ENCODE measurements around the gene SIX1.

The SIX1 gene

DNA sequence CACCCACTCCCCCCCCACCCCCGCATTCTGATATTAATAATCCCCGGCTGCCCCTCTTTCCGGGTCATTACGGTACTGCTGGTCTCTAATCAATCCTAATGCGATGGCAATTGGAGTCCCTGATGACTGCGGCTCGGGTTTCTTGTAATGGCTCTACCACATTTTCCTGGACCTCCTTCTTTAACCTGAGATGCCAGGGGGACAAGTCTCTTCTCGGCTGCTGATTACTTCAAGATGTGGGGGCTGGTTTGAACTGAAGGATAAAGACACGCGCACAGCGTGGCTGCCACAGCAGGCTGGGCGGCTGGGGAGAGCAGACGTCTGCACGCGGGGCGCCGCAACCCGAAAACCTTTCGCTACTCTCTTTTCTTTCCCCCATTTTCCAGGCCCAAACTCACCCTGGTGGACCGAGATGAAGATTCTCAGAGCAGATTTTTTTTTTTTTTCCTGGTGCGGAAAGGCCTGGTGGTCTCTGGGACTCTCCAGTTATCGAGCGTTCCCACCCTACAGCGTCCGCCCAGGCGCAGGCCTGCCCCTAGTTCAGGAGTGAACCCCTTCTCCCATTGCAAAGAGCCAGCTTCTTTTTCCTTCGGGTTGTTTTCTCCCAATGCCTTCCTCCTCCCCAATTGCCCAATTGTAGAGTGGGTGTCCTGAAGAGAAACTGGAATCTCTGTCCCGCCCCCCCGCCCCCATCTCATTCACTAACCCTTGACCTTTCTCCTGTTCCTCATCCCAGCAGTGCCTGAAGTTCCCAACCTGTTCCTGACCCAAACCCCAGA, 6.0 kb upstream of the SIX1 start:
- no peak for DNase-seq (ENCODE audit: low spot score)

DNA sequence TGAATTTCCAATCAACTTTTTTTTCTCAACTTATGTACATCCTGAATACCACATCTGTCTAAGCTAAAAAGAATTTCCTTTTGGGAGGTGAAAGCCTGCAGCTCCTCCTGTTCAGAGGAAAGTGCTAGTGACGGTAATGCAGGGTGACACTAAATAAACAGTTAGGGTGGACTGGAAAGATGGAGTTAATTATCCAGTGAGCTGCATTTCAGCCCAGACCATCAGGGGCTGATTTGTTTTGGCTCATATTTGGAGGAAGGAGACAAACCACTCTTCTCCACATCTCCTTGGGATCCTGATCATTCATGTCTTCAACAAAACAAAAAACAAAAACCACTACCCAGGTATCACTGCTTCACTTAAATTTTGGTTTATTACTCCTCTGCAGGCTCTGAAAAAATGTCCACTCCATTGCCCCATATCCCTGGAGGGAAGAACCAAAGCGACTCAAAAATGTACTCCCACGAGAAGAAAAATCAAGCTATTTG, 5.1 kb upstream of the SIX1 start:
- DNase-seq (ENCODE audit: low spot score), result no peak

DNA sequence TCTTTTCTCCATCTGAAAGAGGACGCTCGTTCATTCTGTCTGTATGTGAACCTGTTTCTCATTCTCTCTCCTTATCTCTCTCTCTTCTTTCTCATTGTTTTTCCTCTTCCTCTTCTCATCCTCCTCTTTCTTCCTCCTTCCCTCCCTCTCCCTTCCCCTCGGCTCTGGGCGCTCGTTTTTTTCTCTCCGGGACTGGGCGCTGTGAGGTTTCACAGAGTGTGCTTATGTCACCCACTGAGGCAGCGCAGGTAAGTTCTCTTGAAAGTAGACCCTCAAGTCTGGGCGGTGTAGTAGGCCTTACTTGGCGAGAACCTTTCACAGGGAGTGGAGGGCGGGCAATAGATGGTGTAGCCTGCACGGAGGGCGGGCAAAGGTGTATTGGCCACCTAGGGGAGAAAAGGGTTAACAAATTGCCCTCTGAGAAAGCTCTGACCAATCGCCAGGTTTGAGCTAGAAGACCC, 4.5 kb upstream of the SIX1 start:
- DNase-seq (ENCODE audit: low spot score), result no peak

DNA sequence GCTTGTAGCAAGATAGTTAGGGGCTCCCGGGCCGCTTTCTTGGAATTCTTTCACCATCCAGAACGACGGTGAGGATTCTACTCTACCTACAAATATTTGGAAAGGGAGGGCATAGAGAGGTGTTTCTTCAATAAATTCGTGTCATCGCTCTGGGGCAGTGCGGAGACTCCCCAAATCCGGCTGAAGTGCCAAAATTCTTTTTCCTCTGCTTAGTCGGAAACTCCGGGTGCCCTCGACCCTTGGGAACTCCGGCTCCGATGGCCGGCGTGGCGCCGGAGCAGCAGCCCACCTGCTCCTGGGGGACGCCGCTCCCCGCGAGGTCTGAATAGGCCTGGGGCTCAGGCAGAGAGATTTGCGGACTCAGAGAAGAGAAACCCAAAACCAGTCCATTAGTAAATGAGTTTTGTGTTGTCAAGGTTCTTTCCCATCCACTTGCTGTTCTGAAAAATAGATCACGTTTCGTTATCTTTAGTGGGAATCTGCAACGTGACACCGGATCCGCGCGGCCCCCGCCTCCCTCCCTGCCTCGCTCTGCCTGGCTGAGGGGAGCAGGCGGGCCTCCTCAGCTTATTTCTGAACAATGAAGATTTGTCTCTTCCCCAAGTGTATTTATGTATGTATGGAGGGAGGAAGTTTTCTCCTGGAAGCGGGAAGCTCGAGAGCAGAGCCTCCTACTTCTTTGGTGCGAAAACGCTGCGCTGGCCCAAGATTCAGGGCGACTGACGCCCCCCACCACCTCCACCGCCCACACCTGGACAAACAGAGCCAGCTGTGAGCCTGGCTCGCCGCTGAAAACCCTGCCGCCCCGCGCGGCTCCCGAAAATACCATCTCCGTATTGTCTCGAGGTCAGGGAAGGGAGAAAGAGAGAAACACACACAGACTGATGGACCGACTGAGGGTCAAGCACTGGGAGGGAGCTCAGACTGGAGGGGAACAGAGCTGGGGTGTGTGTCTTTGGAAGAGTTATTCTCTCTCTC, 3.7 kb upstream of the SIX1 start:
- no peak for DNase-seq (ENCODE audit: low spot score)

DNA sequence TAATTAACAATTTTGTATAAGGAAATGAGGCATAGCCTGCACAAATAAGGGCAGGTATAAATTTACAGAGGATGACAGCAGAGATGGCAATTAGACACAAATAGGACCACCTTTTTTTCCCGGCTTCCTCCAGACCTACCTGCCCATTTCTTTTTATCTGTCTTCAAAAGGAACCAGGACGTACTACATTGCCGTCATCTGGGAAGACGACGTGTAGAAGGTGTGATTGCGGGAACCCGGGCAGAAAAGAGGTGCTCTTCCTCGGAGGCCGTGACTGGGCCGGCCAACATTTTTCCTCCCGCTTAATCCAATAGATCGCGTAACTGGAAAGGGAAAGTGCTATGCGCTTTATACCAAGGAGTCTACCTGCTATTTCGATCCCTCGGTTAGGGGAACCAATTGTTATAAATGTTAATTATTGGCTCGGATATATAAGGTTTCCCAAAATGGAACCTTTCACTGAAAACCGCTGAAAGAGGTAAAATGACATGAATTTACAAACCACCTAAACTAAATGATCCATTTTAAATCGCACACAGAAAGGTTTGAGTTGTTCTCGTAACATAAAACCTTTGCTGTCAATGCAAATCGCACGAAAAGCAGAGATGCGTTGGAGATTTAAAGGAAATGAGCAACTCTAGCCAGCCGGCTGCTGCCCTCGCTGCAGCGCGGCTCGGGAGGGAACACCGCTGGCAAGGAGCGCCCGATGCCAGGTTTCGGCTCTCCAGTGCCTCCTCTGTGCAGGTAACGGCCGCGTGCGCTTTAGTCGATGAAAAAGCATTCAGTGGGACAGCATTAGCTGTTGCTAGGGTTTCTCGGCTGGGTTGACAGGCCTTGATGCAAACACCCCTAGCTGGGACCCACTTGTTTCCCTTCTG, 2.8 kb upstream of the SIX1 start:
- no peak for DNase-seq (ENCODE audit: low spot score)

DNA sequence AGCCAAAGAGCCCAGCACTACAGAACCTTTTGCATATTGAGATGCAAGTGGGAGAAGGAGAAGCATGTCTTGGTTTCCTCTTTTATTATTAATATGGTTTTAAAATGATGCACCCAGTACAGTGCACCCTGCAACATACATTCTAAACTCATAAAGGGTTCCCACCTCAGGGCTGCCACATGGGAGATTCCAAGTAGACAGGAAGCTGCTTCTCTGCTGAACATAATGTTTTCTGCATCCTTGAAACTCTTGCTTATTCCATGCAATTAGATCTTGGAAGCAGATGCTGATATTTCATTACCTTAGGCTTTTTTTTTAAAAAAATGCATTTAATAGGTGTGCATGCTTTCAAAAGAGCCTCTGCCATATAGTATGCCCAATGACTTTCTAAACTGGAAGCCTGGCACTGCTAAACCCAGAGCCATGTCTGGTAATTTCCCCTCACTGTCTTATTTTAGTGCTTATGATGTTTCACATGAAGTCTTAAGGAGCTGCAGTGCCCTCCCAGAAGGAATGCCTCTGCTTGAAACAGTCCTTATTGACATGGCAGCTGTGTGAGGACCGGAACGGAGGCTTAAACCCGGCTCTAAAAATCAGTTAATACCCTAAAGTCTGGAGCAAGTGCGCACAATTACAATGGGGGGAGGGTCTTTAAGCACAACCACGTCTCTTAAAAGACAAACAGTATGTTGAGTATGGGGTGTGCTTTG, 2.0 kb upstream of the SIX1 start:
- DNase-seq (ENCODE audit: low spot score), result no peak

DNA sequence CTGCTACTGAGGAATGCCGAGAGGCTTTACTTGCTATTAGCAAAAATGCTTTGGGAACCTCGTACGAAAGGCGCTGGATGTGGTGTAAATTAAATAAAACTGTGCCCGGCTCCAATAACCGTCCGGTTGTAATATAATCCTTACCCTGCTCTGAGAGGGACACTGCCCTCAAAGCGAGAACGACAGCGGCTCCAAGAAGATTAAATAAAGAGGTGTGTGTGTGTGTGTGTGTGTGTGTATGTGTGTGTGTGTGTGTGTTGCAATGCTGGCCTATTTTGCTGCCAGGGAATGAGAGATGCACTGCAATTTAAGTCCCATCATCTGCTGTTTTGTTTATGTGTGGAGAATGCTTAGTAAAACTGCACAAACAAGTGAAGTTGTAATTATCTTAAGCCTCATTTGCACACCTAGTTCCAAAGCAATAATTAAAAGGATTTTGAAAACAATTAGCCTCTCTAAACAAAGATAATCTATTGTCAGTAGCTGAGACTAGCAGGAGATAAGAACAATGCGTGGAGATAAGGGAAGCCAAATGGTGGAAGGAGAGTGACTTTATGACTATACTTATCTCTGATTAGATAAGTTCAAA, 1.2 kb upstream of the SIX1 start:
- no peak for DNase-seq (ENCODE audit: low spot score)

DNA sequence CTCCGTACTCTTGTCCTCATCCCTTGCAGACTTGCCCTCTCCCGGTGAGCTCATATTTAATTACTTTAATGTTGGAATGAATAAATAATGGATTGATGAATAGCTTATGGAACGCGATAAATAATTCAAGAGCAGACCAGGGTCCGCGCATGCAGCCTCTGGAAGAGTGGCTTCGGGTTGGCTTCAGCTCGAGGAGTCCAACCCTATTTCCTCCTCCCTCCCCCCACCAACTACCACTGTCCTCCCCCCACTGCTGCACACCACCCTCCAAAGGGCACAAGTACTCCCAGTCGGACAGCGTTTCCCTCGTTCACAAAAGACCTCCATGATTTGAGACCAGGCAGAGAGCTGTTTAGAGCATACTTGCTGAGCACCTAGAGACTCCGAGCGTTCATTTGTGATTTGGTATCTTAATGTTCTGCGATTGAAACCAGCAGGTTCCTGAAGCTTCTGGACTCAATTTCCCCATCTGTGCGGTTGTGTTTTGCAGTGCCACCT, 647 bp upstream of the SIX1 start:
- DNase-seq (ENCODE audit: low spot score), result no peak

DNA sequence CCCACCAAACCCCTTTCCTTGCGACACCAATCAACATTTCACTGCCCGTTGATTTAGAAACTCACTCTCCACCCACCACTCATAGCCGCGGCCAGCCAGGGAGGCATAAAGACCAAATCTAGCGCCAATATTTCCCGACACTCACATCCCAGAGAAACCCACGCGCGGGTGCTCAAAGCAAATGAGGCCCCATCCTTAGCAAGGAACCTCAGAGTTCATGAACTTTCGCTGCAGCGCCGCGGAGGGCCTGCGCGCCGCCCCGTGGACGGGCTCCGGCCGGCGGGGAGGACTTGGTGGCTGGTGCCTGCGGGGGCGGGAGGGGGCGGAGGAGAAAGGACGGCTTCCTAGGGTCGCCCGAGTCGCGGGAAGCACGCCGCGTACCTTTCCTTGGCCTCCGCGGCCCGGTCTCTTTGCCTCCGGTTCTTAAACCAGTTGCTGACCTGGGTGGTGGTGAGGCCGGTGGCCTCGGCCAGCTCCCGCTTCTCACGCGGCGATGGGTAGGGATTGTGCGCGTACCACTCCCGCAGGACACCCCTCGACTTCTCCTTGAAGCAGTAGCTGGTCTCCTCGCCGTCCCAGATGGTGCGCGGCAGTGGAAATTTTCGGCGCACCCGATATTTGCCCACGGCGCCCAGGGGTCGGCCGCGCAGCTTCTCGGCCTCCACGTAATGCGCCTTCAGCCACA, 886 bp downstream of the SIX1 start:
- no peak for DNase-seq (ENCODE audit: low spot score)

DNA sequence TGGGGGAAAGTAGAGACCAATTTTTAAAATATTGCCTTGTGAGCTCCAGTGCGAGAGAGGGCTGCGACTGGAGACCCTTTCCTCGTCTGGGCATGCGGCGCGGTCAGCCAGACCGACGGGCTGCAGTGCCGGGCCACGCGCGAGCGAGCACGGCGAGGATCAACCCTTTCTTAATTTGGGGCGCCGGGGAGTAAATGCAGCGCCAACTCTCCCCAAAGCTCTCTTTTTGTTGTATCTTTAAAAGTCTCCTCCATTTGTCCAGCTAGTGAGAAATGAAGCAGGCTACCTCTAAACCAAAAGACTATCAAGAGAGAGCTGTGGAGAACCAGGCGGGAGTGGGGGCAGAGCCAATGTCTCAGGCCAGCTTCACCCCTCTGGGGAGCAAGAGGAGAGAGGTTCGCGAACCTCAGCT, 1.4 kb downstream of the SIX1 start:
- DNase-seq (ENCODE audit: low spot score), result peak; percentile 73

DNA sequence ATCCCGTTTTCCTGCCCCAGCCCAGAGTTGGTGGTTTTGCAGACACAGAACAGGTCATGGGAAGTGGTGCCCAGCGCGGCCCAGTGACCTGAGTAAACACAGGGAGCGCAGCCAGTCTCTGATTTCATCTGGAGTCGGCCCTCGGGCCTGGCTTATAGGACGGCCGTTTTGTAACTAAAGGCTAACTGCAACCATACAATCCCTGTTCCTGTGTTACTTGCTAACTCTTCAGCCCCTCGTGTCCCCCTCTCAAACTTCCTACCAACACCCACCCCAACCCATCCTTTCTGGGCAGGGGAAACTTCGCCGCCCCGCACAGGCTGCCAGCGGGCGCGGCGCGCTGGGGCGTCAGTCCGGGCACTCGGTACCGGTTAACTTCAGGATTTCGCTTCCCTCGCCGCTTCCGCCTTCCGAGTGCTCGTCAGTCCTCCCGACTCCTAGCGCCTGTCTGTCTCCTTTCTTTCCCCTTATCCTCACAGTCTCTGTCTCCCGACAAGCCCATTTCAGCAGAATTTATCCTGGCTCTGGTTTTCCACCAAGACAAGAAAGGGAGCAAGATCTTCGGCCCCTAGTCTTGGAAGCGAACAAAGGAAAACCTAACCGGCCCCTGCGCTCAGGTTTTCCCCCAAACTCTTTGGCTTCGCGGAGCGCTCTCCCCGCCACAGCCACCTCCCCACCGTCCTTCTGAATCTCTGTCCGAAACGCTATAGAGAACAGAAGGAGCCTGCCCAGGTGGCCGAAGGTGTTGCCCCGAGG, 2.0 kb downstream of the SIX1 start:
- DNase-seq (ENCODE audit: low spot score), result peak; percentile 77

DNA sequence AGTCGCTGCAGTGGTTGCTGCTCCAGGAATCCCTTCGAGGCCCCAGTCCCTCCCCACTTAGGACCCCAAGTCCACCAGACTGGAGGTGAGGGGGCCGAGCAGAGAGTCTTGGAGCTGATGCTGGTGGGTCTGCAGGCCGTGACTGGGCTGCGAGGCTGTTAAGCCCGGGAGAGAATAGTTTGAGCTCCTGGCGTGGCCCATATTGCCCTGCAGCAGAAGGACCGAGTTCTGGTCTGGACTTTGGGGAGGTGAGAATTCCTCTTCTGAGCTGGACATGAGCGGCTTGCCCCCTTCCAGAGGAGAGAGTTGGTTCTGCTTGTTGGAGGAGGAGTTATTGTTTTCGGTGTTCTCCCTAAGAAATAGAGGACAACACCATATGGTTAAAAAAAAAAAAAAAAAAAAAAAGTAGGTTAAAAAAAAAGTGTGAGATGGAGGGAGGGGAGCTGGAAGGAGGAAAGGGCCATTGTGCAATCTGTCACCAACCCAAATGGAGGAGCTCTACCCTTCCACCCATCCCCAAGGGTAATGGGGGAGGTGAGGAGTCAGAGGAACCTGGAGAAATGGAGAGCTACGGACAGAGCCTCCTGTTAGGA, 3.0 kb downstream of the SIX1 start:
- no peak for DNase-seq (ENCODE audit: low spot score)

DNA sequence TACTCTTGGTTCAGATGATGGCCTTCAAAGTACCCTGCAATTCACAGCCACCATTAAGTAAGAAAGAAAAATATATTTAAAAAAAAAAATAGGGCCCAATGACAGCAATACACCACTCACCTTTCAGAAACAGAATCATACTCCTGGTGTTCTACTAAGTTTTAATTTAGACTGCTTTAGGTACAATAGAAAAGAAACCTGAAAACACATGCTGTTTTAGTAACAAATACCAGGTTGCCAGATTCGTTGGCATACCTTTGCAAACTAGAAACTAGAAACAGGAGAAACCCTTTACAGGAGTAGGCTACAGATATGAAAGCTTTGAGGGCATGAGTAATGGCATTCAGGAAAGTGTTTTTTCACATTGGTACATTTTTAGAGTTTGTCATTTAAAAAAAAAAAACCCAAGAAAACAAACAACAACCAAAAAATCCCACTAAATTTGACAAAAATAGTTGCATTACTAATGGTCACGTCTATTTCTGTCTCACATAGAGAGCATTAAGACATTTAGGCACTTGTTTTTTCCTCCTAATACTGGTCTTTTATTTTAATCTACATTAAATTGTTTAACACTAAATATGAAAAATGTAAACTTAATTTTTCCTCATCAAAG, 4.0 kb downstream of the SIX1 start:
- no peak for DNase-seq (ENCODE audit: low spot score)

DNA sequence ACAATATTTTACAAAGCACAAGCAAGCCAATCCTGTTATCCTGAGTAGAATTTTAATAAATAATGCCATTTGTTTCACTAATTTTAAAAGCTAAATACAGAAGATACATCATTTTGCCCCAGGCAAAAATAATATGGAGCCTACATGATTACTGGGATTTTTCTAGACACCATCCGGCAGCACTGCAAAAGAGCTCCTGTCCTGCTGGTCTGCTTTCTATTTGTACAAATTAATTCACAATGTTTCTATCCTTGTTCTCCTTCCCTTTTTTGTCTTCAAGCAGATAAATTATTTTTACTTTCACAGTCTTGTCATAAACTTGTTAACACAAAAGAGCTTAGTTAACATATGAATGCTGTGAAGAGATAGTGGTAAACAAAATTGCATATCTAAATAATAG, 4.6 kb downstream of the SIX1 start:
- no peak for DNase-seq (ENCODE audit: low spot score)

DNA sequence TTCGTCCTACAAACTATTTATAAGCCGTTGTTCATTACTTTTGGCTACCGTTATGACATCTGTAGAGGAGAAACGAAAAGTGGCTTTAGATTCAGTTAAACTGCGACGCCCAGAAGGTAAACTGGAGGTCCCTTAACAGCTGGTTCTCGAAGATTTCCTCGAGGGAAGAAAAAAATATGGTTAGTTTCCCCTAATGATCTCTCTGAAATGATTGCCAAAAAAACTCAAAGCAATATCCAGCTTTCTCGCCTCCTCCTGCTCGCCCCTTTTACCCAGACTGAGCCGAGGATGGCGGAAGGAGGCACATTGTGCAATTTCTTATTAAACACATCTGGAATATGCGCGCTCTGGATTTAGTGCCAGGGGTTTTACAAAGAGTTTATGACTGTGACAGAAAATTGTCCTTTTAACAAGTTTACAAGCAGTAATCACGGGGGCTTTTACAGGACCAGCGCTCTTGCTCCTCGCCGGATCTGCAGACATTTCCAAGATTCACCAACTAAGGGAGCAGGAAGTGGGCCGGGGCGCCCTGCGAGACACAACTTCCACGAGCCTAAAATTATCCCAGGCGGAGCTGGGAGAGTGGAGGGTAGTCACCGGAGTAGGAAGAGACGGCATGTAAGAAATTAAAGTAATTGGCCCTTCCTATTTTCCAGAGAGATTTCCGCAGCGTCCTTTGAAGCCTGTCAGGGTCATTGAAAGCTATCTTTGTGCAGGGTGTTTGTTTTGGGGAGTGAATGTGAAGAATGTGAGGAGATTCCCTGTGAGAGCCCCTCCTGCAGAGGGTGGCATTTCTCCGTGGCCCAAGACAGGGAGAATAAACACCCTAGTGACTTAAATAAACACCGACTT, 5.6 kb downstream of the SIX1 start:
- DNase-seq (ENCODE audit: low spot score), result no peak

DNA sequence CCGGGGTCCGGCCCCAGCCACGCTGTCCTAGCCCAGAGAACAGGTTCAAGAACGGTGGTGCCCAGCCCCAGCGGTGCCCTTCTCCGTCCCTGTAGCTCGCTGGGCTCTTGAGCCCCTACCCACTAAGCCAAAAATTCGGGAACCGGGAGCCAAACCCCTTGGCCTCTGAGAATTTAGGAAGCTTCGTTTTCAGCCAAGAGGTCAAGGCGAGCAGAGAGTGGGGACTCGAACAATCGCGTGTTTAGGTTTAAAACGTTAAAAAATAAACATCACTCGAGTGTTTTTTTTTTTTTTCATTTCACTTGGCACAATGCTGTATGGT, 6.2 kb downstream of the SIX1 start:
- no peak for DNase-seq (ENCODE audit: low spot score)

DNA sequence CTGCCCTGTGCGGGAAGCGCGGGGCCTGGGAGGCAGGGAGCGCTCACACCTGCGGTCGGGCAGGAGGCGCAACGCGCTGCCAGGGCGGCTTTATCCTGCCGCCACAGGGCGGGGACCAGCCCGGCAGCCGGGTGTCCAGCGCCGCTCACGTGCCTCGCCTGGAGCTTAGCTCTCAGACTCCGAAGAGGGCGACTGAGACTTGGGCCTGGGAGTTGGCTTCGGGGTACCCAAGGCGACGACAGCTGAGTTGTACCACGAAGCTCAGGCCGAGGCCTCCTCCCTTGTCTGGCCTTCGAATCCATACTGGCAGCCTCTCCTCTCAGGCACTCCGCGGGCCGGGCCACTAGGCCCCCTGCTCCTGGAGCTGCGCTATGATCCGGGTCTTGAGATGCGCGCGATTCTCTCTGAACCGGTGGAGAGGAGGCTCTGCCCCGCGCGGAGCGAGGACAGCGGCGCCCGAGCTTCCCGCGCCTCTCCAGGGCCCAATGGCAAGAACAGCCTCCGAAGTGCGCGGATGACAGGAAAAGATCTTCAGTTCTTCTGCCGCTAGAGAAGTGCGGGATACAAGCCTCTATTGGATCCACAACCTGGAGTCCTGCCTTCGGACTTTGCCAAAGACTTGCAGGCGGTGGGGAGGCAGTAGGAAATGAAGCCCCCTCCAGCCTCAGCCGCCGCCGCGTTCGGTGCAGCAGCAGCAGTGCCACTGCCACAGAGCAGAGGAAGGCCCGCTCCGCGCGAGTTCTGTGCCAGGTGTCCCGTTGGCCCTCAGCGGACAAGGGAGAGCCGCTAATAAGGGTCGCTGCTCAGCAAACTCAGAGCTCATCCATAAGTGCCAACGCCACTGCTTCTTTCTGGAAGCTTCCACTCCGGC, 6.8 kb downstream of the SIX1 start:
- peak; percentile 74 for DNase-seq (ENCODE audit: low spot score)

All from left forelimb (tissue), 1 donor.